A375 (cell line): Measurements from ENCODE around the gene GPR160. TPM values are rescaled to one million over a fixed set of nuclear protein-coding genes. Genes with fewer than 3 reads are reported as not detected.

Source experiments
- small RNA-seq: library from RNA; depleted of rRNA; stranded (forward); fragments of <200 nt; gene quantifications from one replicate; pipeline ENCODE3, GENCODE V24; 2014
- total RNA-seq: library from RNA; depleted of rRNA; stranded (reverse); fragments of >200 nt; shearing (Covaris generic); gene quantifications from 2 replicates; pipeline ENCODE4 v1.2.3, GENCODE V29; 2014; rRNA removed

GPR160 gene
- 0.57 and 1.9 TPM in 2 replicates for total RNA-seq

GRCh38 chr3:170037463-170038433, at the start of gene GPR160:
Gene GPR160 (plus strand): TSS chr3:170037995. CDS start chr3:170083973, 45,978 bp downstream.

Small RNA genes within 50 kb of the gene (small RNA-seq; reads per million reads assigned to genes)
- gene RNU4-38P = not detected

Other genes starting within 250 kb of the GPR160 start
- gene LRRIQ4, start 225.1 kb upstream of the GPR160 start, total RNA-seq = not detected in 2 replicates
- not detected in 2 replicates for gene LRRC34, start 225.1 kb upstream of the GPR160 start, total RNA-seq
- not detected in 2 replicates for gene LRRC31, start 168.1 kb upstream of the GPR160 start, total RNA-seq
- gene SAMD7, start 126.4 kb upstream of the GPR160 start, total RNA-seq = not detected in 2 replicates
- gene SEC62, start 71.2 kb upstream of the GPR160 start, total RNA-seq = 28.6 and 30.9 TPM in 2 replicates
- 7.8 and 10.3 TPM in 2 replicates for gene PHC3, start 143.7 kb downstream of the GPR160 start, total RNA-seq
- 21.0 and 23.7 TPM in 2 replicates for gene PRKCI, start 184.4 kb downstream of the GPR160 start, total RNA-seq